Suprapubic skin (tissue), 4 donors: Measurements from ENCODE around the gene PEAR1. TPM values are rescaled to one million over a fixed set of nuclear protein-coding genes. Genes with fewer than 3 reads are reported as not detected.

ENCODE experiments used
- DNase-seq, 2 donors: peaks; one replicate each; pipeline ENCODE4 v3.0.0-alpha.2; 2019; ENCODE audit warnings: low spot score in 2 of 2
- H3K27ac ChIP-seq: fragments of 200-600 bp; sonication (generic); one replicate; pipeline ENCODE4 v1.5.1; 2019
- H3K27me3 ChIP-seq: fragments of 200-600 bp; sonication (generic); one replicate; pipeline ENCODE4 v1.5.1; 2019
- H3K36me3 ChIP-seq: fragments of 200-600 bp; sonication (generic); one replicate; pipeline ENCODE4 v1.5.1; 2019
- H3K4me1 ChIP-seq: fragments of 200-600 bp; sonication (generic); one replicate; pipeline ENCODE4 v1.5.1; 2019
- H3K4me3 ChIP-seq: fragments of 200-600 bp; sonication (generic); one replicate; pipeline ENCODE4 v1.5.1; 2019; ENCODE audit warnings: mild to moderate bottlenecking
- H3K9me3 ChIP-seq: fragments of 200-600 bp; sonication (generic); one replicate; pipeline ENCODE4 v1.5.1; 2019
- EP300 ChIP-seq: sonication (generic); formaldehyde crosslinking; IDR thresholded peaks from one replicate; pipeline ENCODE4 v1.6.1; 2017; ENCODE audit warnings: antibody characterized with exemption
- POLR2A ChIP-seq, 2 donors: fragments of 450-650 bp; IDR thresholded peaks; one replicate each; pipeline ENCODE4 v1.6.1; 2017; ENCODE audit warnings: antibody characterized with exemption in 2 of 2, mild to moderate bottlenecking in 2 of 2, moderate library complexity in 2 of 2
- POLR2AphosphoS5 ChIP-seq, 3 donors: sonication (generic); formaldehyde crosslinking; IDR thresholded peaks; one replicate each; pipeline ENCODE4 v1.6.1; 2017; ENCODE audit warnings: antibody characterized with exemption in 3 of 3
- WGBS: methylation state at CpG from one replicate; pipeline ENCODE4 v1.1.5; 2018; 5-methylcytosine and 5-hydroxymethylcytosine counted together
- total RNA-seq, 4 donors: library from RNA; depleted of rRNA; stranded (reverse); fragments of >200 nt; gene quantifications; one replicate each; pipeline ENCODE4 v1.1.0, GENCODE V29; 2016
- TF ChIP-seq, protein P1 (sequence below), 2 donors: fragments of 200-600 bp in 1 of 2; fragments of 450-650 bp in 1 of 2; sonication (generic) in 1 of 2; IDR thresholded peaks; one replicate each; pipeline ENCODE4 v1.5.1; 2016 to 2019; ENCODE audit warnings: antibody characterized with exemption in 2 of 2, mild to moderate bottlenecking in 1 of 2, moderate library complexity in 1 of 2

The PEAR1 gene
- total RNA-seq, 4 donors from 2014 or later = 2.4 to 5.7 (median 3.8) TPM

DNA sequence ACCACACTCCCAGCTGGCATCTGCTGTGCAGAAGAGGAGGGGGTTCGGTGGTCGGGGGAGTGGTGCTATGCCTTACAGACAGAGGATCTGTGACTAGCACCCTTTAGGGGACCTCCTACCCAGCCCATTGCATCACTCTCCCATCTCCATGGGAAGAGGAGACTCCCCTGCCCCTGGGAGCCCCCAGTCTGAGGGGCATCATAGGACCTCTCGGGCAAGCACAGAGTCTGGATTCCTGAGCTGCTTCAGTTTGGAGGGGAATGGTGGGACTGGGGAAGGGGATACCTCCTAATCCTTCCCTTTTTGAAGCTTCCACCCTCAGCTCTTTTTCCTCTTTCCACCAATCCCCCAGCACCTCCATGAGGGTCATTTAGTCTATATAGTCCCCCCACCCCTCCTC, 36.0 kb upstream of the PEAR1 start:
- Histone ChIP-seq H3K4me1 (peaks cover 27% of the 10 kb centered on the region), H3K4me3 (no peak overlapping the region), H3K27ac (no peak overlapping the region), H3K27me3 (peaks cover 67% of the 10 kb centered on the region), H3K36me3 (no peaks in the 10 kb centered on the region), H3K9me3 (no peaks in the 10 kb centered on the region)
- DNase-seq = no peak
- TF ChIP-seq, protein P1, sequence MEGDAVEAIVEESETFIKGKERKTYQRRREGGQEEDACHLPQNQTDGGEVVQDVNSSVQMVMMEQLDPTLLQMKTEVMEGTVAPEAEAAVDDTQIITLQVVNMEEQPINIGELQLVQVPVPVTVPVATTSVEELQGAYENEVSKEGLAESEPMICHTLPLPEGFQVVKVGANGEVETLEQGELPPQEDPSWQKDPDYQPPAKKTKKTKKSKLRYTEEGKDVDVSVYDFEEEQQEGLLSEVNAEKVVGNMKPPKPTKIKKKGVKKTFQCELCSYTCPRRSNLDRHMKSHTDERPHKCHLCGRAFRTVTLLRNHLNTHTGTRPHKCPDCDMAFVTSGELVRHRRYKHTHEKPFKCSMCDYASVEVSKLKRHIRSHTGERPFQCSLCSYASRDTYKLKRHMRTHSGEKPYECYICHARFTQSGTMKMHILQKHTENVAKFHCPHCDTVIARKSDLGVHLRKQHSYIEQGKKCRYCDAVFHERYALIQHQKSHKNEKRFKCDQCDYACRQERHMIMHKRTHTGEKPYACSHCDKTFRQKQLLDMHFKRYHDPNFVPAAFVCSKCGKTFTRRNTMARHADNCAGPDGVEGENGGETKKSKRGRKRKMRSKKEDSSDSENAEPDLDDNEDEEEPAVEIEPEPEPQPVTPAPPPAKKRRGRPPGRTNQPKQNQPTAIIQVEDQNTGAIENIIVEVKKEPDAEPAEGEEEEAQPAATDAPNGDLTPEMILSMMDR (IDR thresholded peaks at IDR 0.05) = no peak
- TF ChIP-seq POLR2A (IDR thresholded peaks at IDR 0.05) (no peak), EP300 (no peak), POLR2AphosphoS5 (IDR thresholded peaks at IDR 0.05) (no peak)
- WGBS = 74% methylated on average over 3 of the region's 3 CpGs

DNA sequence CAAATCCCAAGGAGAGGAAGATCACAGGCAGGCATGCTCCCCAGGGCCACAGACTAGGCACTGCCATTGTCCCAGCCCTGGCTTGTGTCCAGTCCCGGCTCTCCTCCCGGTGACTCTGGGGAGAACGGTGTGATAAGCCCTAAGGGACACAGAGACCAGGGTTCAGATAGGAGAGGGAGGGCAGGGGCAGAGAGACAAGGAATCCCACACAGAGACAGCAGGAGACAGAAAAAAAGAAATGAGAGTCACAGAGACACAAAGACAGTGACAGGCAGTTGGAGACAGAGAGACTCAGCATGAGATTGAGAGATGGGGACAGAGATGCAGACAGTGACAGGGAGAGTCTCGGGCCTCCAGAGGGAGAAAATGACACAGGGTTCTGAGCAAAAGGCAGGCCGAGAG, 35.0 kb upstream of the PEAR1 start:
- TF ChIP-seq EP300 (no peak), POLR2A (IDR thresholded peaks at IDR 0.05) (no peak), POLR2AphosphoS5 (IDR thresholded peaks at IDR 0.05) (no peak)
- TF ChIP-seq, protein P1 (IDR thresholded peaks at IDR 0.05) = no peak
- no peaks in the 10 kb centered on the region for H3K9me3 ChIP-seq
- WGBS = 26% methylated on average over 5 of the region's 5 CpGs
- no peak overlapping the region for H3K27ac ChIP-seq
- peak overlapping the region; percentile 31 for H3K4me3 ChIP-seq
- no peak for DNase-seq
- peaks cover 27% of the 10 kb centered on the region for H3K4me1 ChIP-seq
- H3K36me3 ChIP-seq = no peaks in the 10 kb centered on the region
- peaks cover 69% of the 10 kb centered on the region for H3K27me3 ChIP-seq

DNA sequence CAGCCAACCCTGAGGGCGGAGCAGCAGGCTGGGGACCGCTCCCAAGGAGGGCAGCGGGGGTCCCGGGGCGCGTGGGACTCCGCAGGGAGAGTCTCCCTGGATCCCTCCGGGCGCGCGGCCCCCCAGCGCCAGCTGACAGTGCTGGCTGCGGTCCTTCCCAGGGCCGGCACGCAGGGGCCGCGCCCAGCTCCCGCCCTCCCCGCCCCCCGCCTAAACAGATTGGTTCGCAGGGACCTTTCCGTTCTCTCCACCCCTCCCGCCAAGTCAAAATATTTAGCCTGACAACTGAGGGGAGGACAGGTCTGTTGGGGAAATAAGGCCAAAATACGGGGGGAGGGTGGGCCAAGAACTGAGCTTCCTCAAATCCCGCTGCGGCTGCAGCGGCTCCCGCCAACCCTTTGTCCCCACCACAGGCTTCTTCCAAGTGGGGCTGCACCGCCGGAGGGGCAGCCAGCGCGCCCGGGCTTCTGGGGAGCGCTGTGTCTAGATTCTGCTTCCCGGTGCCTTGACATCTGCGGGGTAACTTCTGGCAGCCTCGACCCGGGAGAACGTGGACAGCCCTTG, 34.5 kb upstream of the PEAR1 start, which contains the start of gene INSRR:
TSS of gene INSRR (minus strand) at position 159 of the 564 bp plus-strand sequence. CDS start 496 bp downstream, outside the sequence.
- TF ChIP-seq, protein P1 (IDR thresholded peaks at IDR 0.05) = no peak
- TF ChIP-seq POLR2A (IDR thresholded peaks at IDR 0.05) (no peak), POLR2AphosphoS5 (IDR thresholded peaks at IDR 0.05) (no peak), EP300 (no peak)
- 15% methylated on average over 7 of the region's 39 CpGs for WGBS
- Histone ChIP-seq H3K27ac (no peak within 1 kb of the TSS), H3K36me3 (no peaks in the 10 kb centered on the region), H3K9me3 (no peaks in the 10 kb centered on the region), H3K4me1 (peaks cover 27% of the 10 kb centered on the region), H3K4me3 (peak within 1 kb of the TSS; percentile 31), H3K27me3 (peaks cover 70% of the 10 kb centered on the region)
- DNase-seq = no peak

DNA sequence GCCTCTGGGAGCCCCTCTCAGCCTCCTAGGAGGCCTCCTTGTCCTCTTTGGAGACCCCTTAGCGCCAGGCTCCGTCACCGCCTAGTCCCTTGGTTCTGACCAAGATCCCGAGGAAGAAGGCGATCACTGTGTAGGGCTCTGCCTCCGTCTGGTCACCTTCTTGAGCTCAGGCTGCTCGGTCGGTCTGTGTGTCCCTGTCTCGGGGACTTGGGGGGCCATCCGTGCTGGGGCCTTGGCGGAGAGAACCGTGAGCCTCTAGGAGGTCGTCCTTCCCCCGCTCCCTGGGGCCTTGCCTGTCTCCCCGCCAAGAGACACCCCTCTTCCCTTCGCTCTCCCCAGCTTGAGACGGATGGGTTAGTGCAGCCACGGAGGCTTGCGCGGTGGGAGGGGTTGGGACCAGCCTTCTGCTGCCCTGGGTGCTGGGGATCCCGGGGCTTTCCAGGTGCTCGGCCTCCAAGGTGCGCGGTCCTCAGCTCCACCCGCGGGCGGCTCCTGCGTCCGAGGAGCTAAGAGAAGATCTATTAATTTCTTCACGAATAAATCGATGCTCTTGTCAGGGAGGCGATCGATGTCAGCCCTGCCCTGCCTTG, 33.9 kb upstream of the PEAR1 start:
- WGBS = 0% methylated on average over 8 of the region's 33 CpGs
- peak overlapping the region; percentile 31 for H3K4me3 ChIP-seq
- DNase-seq = no peak
- peaks cover 27% of the 10 kb centered on the region for H3K4me1 ChIP-seq
- no peak overlapping the region for H3K27ac ChIP-seq
- no peaks in the 10 kb centered on the region for H3K36me3 ChIP-seq
- TF ChIP-seq, protein P1 (IDR thresholded peaks at IDR 0.05) = no peak
- TF ChIP-seq EP300 (no peak), POLR2A (IDR thresholded peaks at IDR 0.05) (no peak), POLR2AphosphoS5 (IDR thresholded peaks at IDR 0.05) (no peak)
- H3K27me3 ChIP-seq = peaks cover 76% of the 10 kb centered on the region
- no peaks in the 10 kb centered on the region for H3K9me3 ChIP-seq

DNA sequence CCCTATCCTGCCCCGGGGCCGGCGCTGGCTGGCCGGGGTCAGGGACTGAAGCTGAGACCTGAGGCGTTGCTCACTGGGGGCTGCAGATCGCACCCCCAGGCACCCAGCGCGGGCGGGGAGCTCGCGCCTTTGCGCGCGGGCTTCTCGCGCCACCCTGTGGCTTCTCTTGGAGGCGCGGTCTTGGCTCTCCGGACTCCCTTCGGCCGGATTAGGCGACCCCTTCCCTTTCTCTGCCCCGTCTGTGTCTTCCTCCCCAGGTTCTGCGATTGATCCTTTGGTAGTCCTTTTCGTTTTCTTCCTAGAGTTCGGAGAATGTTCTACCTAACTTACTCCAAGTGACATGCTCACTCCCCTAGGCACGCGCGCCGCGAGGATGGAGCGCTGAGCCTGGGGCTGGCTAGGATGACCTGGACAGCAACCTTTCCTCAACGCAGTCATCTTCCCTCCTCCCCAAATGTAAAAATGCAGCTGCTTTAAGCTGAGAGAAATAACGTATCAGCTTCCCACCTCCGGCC, 33.3 kb upstream of the PEAR1 start:
- Histone ChIP-seq H3K4me1 (peaks cover 27% of the 10 kb centered on the region), H3K36me3 (no peaks in the 10 kb centered on the region), H3K9me3 (no peaks in the 10 kb centered on the region), H3K27me3 (peaks cover 81% of the 10 kb centered on the region), H3K4me3 (peak overlapping the region; percentile 31), H3K27ac (no peak overlapping the region)
- no peak for DNase-seq
- WGBS = under 1% methylated on average over 33 of the region's 35 CpGs
- TF ChIP-seq, protein P1 (IDR thresholded peaks at IDR 0.05) = peak; percentile 1 to 80
- TF ChIP-seq POLR2A (IDR thresholded peaks at IDR 0.05) (no peak), POLR2AphosphoS5 (IDR thresholded peaks at IDR 0.05) (no peak)
